IMR-90 (cell line): ENCODE measurements around the gene RAD18. TPM values are rescaled to one million over a fixed set of nuclear protein-coding genes. Genes with fewer than 3 reads are reported as not detected.

Source experiments
- ATAC-seq: fragments of 200-7000 bp; cut with Tn5 transposase; 2 replicates; pipeline ENCODE4 v1.9.1; 2020; ENCODE audit warnings: low read depth, mild to moderate bottlenecking, moderate library complexity
- BruUV-seq: library from RNA; stranded (reverse); fragments of 400-500 nt; replicated peaks from 2 replicates; lab custom pipeline; 2021; lab: Mats Ljungman, UMichigan
- CTCF ChIA-PET: fragments of 300-600 bp; formaldehyde crosslinking; extraction: SDS; loops from one replicate; lab custom pipeline; 2021; ENCODE audit warnings: antibody characterized with exemption; lab: Yijun Ruan, JAX
- POLR2A ChIA-PET: fragments of 300-600 bp; sonication (Branson Sonifier 250); formaldehyde crosslinking; loops from one replicate; lab custom pipeline; 2022; ENCODE audit warnings: antibody characterized with exemption; ENCODE audit not compliant: unreplicated experiment; lab: Charles Lee
- DNase-seq: peaks from one replicate; pipeline ENCODE4 v3.0.0; 2013
- H2AFZ ChIP-seq: replicated peaks from 2 replicates; pipeline ENCODE3; 2013; ENCODE audit warnings: low read length, mild to moderate bottlenecking; ENCODE audit not compliant: poor library complexity
- H2AK5ac ChIP-seq: 2 replicates; pipeline ENCODE4 v1.6.1; 2013; ENCODE audit warnings: low read depth, low read length, inconsistent platforms
- H2AK9ac ChIP-seq: replicated peaks from 2 replicates; pipeline ENCODE3; 2013; ENCODE audit warnings: mild to moderate bottlenecking, low read depth, low read length, moderate library complexity; ENCODE audit not compliant: poor library complexity
- H2BK120ac ChIP-seq: 2 replicates; pipeline ENCODE4 v1.6.1; 2013; ENCODE audit warnings: low read depth, low read length, inconsistent platforms
- H2BK15ac ChIP-seq: 3 replicates; pipeline ENCODE4 v1.6.1; 2013; ENCODE audit warnings: low read depth, low read length, inconsistent platforms
- H2BK20ac ChIP-seq: 2 replicates; pipeline ENCODE4 v1.6.1; 2013; ENCODE audit warnings: low read depth, mild to moderate bottlenecking, inconsistent platforms, low read length, moderate library complexity
- H2BK5ac ChIP-seq: 2 replicates; pipeline ENCODE4 v1.6.1; 2013; ENCODE audit warnings: mild to moderate bottlenecking, low read depth, low read length, inconsistent platforms; ENCODE audit not compliant: poor library complexity, severe bottlenecking
- H3K14ac ChIP-seq: replicated peaks from 2 replicates; pipeline ENCODE4 v1.6.1; 2013; ENCODE audit warnings: low read depth, low read length, inconsistent platforms
- H3K18ac ChIP-seq: 2 replicates; pipeline ENCODE4 v1.6.1; 2013; ENCODE audit warnings: low read depth, low read length, control low read depth
- H3K23ac ChIP-seq: 2 replicates; pipeline ENCODE4 v1.6.1; 2013; ENCODE audit warnings: low read depth, low read length, inconsistent platforms
- H3K27ac ChIP-seq: 2 replicates; pipeline ENCODE4 v1.5.1; 2013; ENCODE audit warnings: mild to moderate bottlenecking, control low read depth, low read length; ENCODE audit not compliant: insufficient read depth
- H3K27me3 ChIP-seq: 2 replicates; pipeline ENCODE4 v1.6.1; 2013; ENCODE audit warnings: low read length; ENCODE audit not compliant: control insufficient read depth, insufficient read depth
- H3K36me3 ChIP-seq: 2 replicates; pipeline ENCODE4 v1.6.1; 2013; ENCODE audit warnings: low read length, mixed read lengths; ENCODE audit not compliant: control insufficient read depth, insufficient read depth
- H3K4ac ChIP-seq: 2 replicates; pipeline ENCODE4 v1.6.1; 2013; ENCODE audit warnings: low read depth, low read length, inconsistent platforms
- H3K4me1 ChIP-seq: 2 replicates; pipeline ENCODE4 v1.6.1; 2013; ENCODE audit warnings: low read length, mixed read lengths; ENCODE audit not compliant: control insufficient read depth, insufficient read depth
- H3K4me2 ChIP-seq: 2 replicates; pipeline ENCODE4 v1.6.1; 2013; ENCODE audit warnings: low read depth, mild to moderate bottlenecking, control low read depth, low read length, moderate library complexity
- H3K4me3 ChIP-seq: 2 replicates; pipeline ENCODE4 v1.5.1; 2013; ENCODE audit warnings: low read depth, mild to moderate bottlenecking, control low read depth, low read length, moderate library complexity; ENCODE audit not compliant: insufficient read depth
- H3K56ac ChIP-seq: 2 replicates; pipeline ENCODE4 v1.6.1; 2013; ENCODE audit warnings: low read length, inconsistent platforms; ENCODE audit not compliant: insufficient read depth; ENCODE audit errors: extremely low read depth
- H3K79me1 ChIP-seq, 2 experiments: 2 replicates each; pipeline ENCODE4 v1.6.1; 2013; ENCODE audit warnings: low read length in 2 of 2, inconsistent platforms in 1 of 2, low read depth in 1 of 2
- H3K9ac ChIP-seq: 2 replicates; pipeline ENCODE4 v1.6.1; 2013; ENCODE audit warnings: low read depth, low read length, control low read depth
- H3K9me1 ChIP-seq: 2 replicates; pipeline ENCODE4 v1.6.1; 2013; ENCODE audit warnings: low read length, inconsistent platforms; ENCODE audit not compliant: insufficient read depth
- H3K9me3 ChIP-seq: 2 replicates; pipeline ENCODE4 v1.6.1; 2013; ENCODE audit warnings: low read length; ENCODE audit not compliant: control insufficient read depth, insufficient read depth
- H4K20me1 ChIP-seq: 2 replicates; pipeline ENCODE4 v1.6.1; 2013; ENCODE audit warnings: low read length, inconsistent platforms; ENCODE audit not compliant: insufficient read depth
- H4K5ac ChIP-seq: 2 replicates; pipeline ENCODE4 v1.6.1; 2013; ENCODE audit warnings: mild to moderate bottlenecking, low read depth, low read length, control low read depth
- H4K8ac ChIP-seq, 2 experiments: 2 replicates each; pipeline ENCODE4 v1.6.1; 2013; ENCODE audit warnings: low read depth in 2 of 2, low read length in 2 of 2, control low read depth in 1 of 2, inconsistent platforms in 1 of 2
- H4K91ac ChIP-seq: 2 replicates; pipeline ENCODE4 v1.6.1; 2013; ENCODE audit warnings: low read depth, low read length, inconsistent platforms; ENCODE audit not compliant: insufficient read depth
- WGBS, 2 experiments: methylation state at CpG; one replicate each; pipeline versions ENCODE4 v1.1.5 to v1.1.7; 2013; ENCODE audit warnings: missing lambda C conversion rate in 2 of 2; ENCODE audit not compliant: insufficient read length in 1 of 2; ENCODE audit errors: extremely low coverage in 2 of 2; 5-methylcytosine and 5-hydroxymethylcytosine counted together
- dilution Hi-C: fragments of 300-500 bp; cut with HindIII; formaldehyde crosslinking; loops from one replicate; pipeline ENCODE4 v1.14.3; 2018; ENCODE audit warnings: low sequenced_read_pairs; ENCODE audit not compliant: unreplicated experiment
- in situ Hi-C: fragments of 300-500 bp; cut with MboI; formaldehyde crosslinking; loops from 3 replicates; pipeline ENCODE4 v1.14.3; 2019; ENCODE audit warnings: low sequenced_read_pairs, inconsistent platforms, mixed read lengths
- intact Hi-C: fragments of 100-400 bp; cut with micrococcal nuclease; formaldehyde crosslinking; loops from 2 replicates; pipeline ENCODE4 v1.10.0; 2022
- polyA plus RNA-seq, 3 experiments: library from polyadenylated mRNA; depleted of rRNA; stranded (reverse); fragments of >200 nt; gene quantifications; 2 replicates each; pipeline ENCODE4 v1.2.3, GENCODE V29; 2012; ENCODE audit warnings: low replicate concordance in 1 of 3
- total RNA-seq: library from RNA; depleted of rRNA; stranded (reverse); fragments of >200 nt; gene quantifications from 2 replicates; pipeline ENCODE4 v1.2.3, GENCODE V29; 2012
- TF ChIP-seq, protein P1 (sequence below): fragments of 150-350 bp; IDR thresholded peaks from 2 replicates; pipeline ENCODE4 v1.6.1; 2016; ENCODE audit warnings: low read depth, mild to moderate bottlenecking, low read length, moderate library complexity, borderline replicate concordance

The RAD18 gene
- total and polyA plus RNA-seq, 2 of the 4 experiments (the other 2 are of a cell fraction) = 8.2 to 17.2 TPM

DNA sequence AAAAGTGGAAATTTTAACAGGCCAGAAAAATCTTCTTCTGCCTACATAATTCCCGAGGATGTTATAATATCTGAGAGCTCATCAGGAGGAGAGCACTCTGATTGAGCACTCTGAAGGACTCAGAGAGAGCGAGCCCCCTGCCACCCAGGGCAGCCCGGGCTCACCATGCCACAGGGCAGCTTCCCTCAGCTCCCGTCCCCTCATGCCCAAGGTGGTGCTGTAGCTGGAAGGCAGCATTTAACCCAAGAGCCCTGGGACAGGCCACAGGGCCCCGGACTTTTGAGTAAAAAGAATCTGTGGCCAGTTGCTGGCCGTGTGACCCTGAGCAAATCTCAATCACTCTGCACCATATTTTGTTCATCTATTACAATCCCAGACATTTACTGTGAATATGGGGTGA, 23.5 kb upstream of the RAD18 start:
- Histone ChIP-seq H3K9me1 (no peaks in the 10 kb centered on the region), H3K14ac (no peak overlapping the region), H3K18ac (no peak overlapping the region), H3K27ac (no peak overlapping the region), H3K4ac (no peak overlapping the region), H2BK120ac (no peak overlapping the region), H3K23ac (no peak overlapping the region), H3K9me3 (no peaks in the 10 kb centered on the region), H2AK5ac (no peak overlapping the region), H4K20me1 (no peaks in the 10 kb centered on the region), H3K36me3 (no peaks in the 10 kb centered on the region), H2AK9ac (no peak overlapping the region), H3K27me3 (peaks cover 3% of the 10 kb centered on the region), H2BK15ac (no peak overlapping the region), H2AFZ (no peak overlapping the region), H2BK20ac (no peak overlapping the region), H3K79me1 (no peaks in the 10 kb centered on the region), H4K91ac (no peak overlapping the region), H3K4me2 (no peak overlapping the region), H3K4me1 (no peaks in the 10 kb centered on the region), H3K56ac (no peak overlapping the region), H4K5ac (no peak overlapping the region), H3K9ac (no peak overlapping the region), H3K4me3 (no peak overlapping the region), H4K8ac (no peak overlapping the region), H2BK5ac (no peak overlapping the region)
- DNase-seq = no peak
- intact Hi-C loops = no loop called here
- no CpG with 5 or more reads among the region's 6 CpGs for WGBS, 2 experiments
- ATAC-seq = no peak
- BruUV-seq = no TSS peak
- POLR2A ChIA-PET = no interaction called here
- TF ChIP-seq, protein P1, sequence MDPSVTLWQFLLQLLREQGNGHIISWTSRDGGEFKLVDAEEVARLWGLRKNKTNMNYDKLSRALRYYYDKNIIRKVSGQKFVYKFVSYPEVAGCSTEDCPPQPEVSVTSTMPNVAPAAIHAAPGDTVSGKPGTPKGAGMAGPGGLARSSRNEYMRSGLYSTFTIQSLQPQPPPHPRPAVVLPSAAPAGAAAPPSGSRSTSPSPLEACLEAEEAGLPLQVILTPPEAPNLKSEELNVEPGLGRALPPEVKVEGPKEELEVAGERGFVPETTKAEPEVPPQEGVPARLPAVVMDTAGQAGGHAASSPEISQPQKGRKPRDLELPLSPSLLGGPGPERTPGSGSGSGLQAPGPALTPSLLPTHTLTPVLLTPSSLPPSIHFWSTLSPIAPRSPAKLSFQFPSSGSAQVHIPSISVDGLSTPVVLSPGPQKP = no peak
- dilution Hi-C loops = no loop called here
- CTCF ChIA-PET = interaction anchor here (1.0 to 2.8 kb wide), 4 partner anchors 13 to 323 kb away, joined by 3 to 8 read pairs (median 4); no protein-coding TSS in a partner anchor
- in situ Hi-C loops = no loop called here
